ENCODE measurements around the gene NCK2.

DNA sequence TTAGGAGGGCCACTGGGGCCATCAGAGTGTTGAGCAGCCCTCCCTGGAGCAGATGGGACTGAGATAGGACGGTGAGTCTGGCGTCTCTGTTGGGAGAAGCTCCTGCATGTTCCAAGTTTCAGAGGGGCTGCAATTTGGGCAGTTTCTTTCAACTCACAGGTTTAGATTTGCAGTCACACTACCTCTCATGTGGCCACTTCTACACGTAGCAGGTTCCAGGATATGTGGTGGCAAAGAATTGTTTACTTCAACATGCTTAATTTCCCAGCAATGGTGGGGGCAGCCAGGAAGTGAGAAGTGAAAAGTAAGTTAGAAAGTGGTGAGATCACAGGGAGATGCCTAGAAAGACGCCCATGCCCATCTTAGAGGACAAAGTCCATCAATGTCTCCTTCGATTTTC lies 9.3 kb downstream of the NCK2 start:
- TF ChIP-seq, protein P1, sequence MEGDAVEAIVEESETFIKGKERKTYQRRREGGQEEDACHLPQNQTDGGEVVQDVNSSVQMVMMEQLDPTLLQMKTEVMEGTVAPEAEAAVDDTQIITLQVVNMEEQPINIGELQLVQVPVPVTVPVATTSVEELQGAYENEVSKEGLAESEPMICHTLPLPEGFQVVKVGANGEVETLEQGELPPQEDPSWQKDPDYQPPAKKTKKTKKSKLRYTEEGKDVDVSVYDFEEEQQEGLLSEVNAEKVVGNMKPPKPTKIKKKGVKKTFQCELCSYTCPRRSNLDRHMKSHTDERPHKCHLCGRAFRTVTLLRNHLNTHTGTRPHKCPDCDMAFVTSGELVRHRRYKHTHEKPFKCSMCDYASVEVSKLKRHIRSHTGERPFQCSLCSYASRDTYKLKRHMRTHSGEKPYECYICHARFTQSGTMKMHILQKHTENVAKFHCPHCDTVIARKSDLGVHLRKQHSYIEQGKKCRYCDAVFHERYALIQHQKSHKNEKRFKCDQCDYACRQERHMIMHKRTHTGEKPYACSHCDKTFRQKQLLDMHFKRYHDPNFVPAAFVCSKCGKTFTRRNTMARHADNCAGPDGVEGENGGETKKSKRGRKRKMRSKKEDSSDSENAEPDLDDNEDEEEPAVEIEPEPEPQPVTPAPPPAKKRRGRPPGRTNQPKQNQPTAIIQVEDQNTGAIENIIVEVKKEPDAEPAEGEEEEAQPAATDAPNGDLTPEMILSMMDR (conservative IDR thresholded peaks at IDR 0.05 in 1 of 2, IDR thresholded peaks at IDR 0.05 in 1 of 2; ENCODE audit: extremely low read depth in 1 of 2, insufficient read depth in 1 of 2, low read depth in 1 of 2, low read length in 2 of 2): no peak
- TF ChIP-seq EZH2 (IDR thresholded peaks at IDR 0.05; ENCODE audit: borderline replicate concordance, low read length): no peak
